ENCODE measurements around the gene ZFAND6.

Gene ZFAND6

DNA sequence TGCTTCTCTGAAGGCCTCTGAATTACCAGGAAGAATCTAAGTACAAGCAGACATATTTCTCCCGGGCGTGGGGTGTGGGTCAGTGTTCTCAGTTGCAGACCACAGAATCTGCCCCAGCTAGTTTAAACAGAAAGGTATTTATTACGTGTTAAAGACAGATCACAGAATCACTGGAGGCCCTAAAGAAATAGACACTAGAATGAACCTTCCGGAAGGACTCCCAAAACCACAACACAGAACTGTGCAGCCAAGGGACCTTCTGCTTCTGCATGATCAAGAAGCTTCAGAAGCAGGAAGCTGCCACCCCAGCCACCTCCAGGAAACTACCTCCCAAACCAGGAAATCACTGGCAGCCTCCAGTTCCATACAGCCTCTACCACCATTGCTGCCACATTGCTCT, 32.7 kb upstream of the ZFAND6 start:
- no peaks in the 10 kb centered on the region for H3K9me2 ChIP-seq (replicated peaks; ENCODE audit: control insufficient read depth, low read length)
- no peaks in the 10 kb centered on the region for H3F3A ChIP-seq (ENCODE audit: control insufficient read depth, insufficient read depth)
- no peak overlapping the region for H3K4me2 ChIP-seq (ENCODE audit: low read length)
- H3K36me3 ChIP-seq (ENCODE audit: control insufficient read depth, low read length) = no peaks in the 10 kb centered on the region
- TF ChIP-seq, protein P1, sequence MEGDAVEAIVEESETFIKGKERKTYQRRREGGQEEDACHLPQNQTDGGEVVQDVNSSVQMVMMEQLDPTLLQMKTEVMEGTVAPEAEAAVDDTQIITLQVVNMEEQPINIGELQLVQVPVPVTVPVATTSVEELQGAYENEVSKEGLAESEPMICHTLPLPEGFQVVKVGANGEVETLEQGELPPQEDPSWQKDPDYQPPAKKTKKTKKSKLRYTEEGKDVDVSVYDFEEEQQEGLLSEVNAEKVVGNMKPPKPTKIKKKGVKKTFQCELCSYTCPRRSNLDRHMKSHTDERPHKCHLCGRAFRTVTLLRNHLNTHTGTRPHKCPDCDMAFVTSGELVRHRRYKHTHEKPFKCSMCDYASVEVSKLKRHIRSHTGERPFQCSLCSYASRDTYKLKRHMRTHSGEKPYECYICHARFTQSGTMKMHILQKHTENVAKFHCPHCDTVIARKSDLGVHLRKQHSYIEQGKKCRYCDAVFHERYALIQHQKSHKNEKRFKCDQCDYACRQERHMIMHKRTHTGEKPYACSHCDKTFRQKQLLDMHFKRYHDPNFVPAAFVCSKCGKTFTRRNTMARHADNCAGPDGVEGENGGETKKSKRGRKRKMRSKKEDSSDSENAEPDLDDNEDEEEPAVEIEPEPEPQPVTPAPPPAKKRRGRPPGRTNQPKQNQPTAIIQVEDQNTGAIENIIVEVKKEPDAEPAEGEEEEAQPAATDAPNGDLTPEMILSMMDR (IDR thresholded peaks at IDR 0.05; ENCODE audit: low read depth, low read length, poor library complexity, severe bottlenecking) = no peak
- TF ChIP-seq EZH2phosphoT487 (IDR thresholded peaks at IDR 0.05; ENCODE audit: borderline replicate concordance, low read length) = no peak
- peaks cover 3% of the 10 kb centered on the region; the same call in 1 of the 2 replicates for H3K9me3 ChIP-seq (ENCODE audit: control insufficient read depth, insufficient read depth, low read length)
- H3K4me1 ChIP-seq (ENCODE audit: control insufficient read depth, low read length) = peaks cover 23% of the 10 kb centered on the region
- H3K27ac ChIP-seq (ENCODE audit: low read depth, low read length) = no peak overlapping the region
- H4K20me1 ChIP-seq (ENCODE audit: control insufficient read depth, insufficient read depth, low read depth, low read length) = no peaks in the 10 kb centered on the region
- H3K79me2 ChIP-seq (ENCODE audit: control insufficient read depth, low read length) = no peaks in the 10 kb centered on the region
- H3K27me3 ChIP-seq (ENCODE audit: control insufficient read depth, low read length) = no peaks in the 10 kb centered on the region
- no peak overlapping the region for H3K4me3 ChIP-seq (ENCODE audit: low read length)

DNA sequence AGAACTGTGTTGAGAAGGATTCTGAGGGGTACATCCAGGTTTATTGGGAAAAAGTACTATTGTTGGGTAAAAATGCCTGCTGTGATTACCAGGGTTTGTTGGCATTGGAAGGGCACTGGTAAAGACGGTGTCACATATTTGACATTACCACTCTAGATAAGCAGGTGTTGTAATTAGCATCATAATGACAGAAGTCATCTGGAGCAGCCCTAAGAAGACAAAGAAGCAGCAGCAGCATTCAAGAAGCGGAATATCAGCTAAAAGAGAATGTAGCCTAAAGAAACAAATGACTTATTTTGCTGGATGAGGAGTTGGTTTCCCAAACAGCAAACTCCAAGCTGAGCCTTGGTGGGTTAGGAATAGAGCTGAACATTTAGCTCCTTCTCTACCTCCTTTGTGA, 30.5 kb upstream of the ZFAND6 start:
- no peaks in the 10 kb centered on the region for H3K36me3 ChIP-seq (ENCODE audit: control insufficient read depth, low read length)
- no peak overlapping the region for H3K4me3 ChIP-seq (ENCODE audit: low read length)
- no peak overlapping the region for H3K4me2 ChIP-seq (ENCODE audit: low read length)

DNA sequence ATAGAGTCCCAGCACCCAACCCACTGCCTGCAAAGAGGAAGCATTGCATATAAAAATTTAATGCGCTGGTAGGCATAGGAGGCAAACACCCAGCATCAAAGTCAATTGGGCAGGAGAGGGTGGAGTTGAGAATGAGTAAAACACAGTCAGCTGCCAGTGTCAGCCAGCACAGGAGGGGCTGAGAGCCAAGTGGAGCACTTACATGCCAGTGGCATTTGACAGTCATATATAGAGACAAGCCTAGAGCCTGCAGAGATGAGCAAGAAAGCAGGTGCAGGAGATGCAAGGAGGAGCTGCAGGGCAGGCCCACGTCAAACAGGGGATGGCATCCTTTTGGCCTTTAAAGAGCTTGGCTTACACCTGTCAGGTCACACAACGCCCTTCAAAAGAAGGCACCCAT, 27.6 kb upstream of the ZFAND6 start:
- Histone ChIP-seq H3K9me2 (replicated peaks; ENCODE audit: control insufficient read depth, low read length) (no peaks in the 10 kb centered on the region), H3K27me3 (ENCODE audit: control insufficient read depth, low read length) (no peaks in the 10 kb centered on the region), H3K79me2 (ENCODE audit: control insufficient read depth, low read length) (no peaks in the 10 kb centered on the region), H3K27ac (ENCODE audit: low read depth, low read length) (no peak overlapping the region), H3F3A (ENCODE audit: control insufficient read depth, insufficient read depth) (no peaks in the 10 kb centered on the region), H3K36me3 (ENCODE audit: control insufficient read depth, low read length) (no peaks in the 10 kb centered on the region), H3K4me1 (ENCODE audit: control insufficient read depth, low read length) (peaks cover 38% of the 10 kb centered on the region), H3K4me2 (ENCODE audit: low read length) (peak overlapping the region; percentile 68; the same call in 1 of the 2 replicates), H4K20me1 (ENCODE audit: control insufficient read depth, insufficient read depth, low read depth, low read length) (no peaks in the 10 kb centered on the region), H3K9me3 (ENCODE audit: control insufficient read depth, insufficient read depth, low read length) (no peaks in the 10 kb centered on the region), H3K4me3 (ENCODE audit: low read length) (no peak overlapping the region)
- TF ChIP-seq, protein P1 (IDR thresholded peaks at IDR 0.05; ENCODE audit: low read depth, low read length, poor library complexity, severe bottlenecking) = no peak
- no peak for TF ChIP-seq EZH2phosphoT487 (IDR thresholded peaks at IDR 0.05; ENCODE audit: borderline replicate concordance, low read length)

More for the DNA sequence above, 30.5 kb upstream of the ZFAND6 start:
- Histone ChIP-seq H4K20me1 (ENCODE audit: control insufficient read depth, insufficient read depth, low read depth, low read length) (no peaks in the 10 kb centered on the region), H3K79me2 (ENCODE audit: control insufficient read depth, low read length) (no peaks in the 10 kb centered on the region), H3K27me3 (ENCODE audit: control insufficient read depth, low read length) (no peaks in the 10 kb centered on the region), H3K9me3 (ENCODE audit: control insufficient read depth, insufficient read depth, low read length) (no peaks in the 10 kb centered on the region), H3K4me1 (ENCODE audit: control insufficient read depth, low read length) (peaks cover 26% of the 10 kb centered on the region), H3K9me2 (replicated peaks; ENCODE audit: control insufficient read depth, low read length) (no peaks in the 10 kb centered on the region), H3K27ac (ENCODE audit: low read depth, low read length) (no peak overlapping the region), H3F3A (ENCODE audit: control insufficient read depth, insufficient read depth) (no peaks in the 10 kb centered on the region)
- TF ChIP-seq EZH2phosphoT487 (IDR thresholded peaks at IDR 0.05; ENCODE audit: borderline replicate concordance, low read length) = no peak
- TF ChIP-seq, protein P1 (IDR thresholded peaks at IDR 0.05; ENCODE audit: low read depth, low read length, poor library complexity, severe bottlenecking) = no peak
